Hematopoietic multipotent progenitor cell treated with erythropoietin and hydrocortisone succinate and interleukin-3 and kit ligand, for 6 days (in vitro differentiated cells): ENCODE data around the gene CD48.

ENCODE experiments used
- DNase-seq: peaks from one replicate; pipeline ENCODE4 v3.0.0-alpha.2; 2015

The CD48 gene

DNA sequence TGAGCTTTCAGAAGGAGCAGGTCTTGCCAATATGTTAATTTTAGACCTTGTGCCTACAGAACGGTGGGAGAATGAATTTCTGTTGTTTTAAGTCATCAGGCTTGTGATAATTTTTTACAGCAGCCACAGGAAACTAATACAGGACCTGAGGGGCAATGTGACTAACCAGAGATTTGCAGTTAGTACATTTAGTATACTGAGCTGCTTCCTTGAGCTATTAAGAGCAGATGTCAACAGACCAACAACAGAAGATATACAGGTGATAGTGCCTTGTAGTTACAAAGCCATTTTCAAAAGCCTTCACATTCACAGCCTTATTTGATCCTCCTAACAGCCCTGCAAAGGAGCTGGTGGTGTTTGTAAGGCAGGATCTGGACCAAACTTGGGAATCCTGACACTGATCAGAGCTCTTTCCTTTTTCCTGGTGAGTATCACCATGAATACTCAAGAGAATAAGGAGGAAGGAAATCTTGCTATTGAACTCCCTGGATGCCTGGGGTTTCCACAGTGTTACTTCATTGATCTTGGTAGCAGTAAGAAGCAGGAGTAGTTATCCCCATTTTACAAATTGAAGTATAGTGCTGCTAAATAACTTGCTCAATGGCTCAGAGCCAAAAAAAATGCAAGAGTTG lies 60.1 kb downstream of the CD48 start:
- DNase-seq: no peak

DNA sequence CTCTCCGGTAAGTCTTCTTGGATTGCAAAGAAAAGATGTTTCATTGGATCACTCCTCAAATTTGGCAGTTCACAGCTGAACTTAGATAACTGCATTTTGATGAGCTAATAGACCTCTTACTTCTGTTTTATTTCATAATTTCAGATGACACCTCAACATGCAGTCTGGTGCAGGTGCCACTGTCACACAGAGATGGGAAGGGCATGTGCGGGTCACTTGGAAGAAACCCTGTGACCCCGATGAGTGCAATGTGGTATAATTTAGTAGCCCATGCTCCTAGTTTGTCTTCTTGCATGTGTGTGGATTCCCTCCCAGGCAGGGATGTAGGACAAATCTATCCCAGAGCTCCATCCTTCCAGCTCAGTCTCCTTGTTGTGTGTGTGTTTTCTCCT lies 64.3 kb downstream of the CD48 start:
- DNase-seq: no peak

DNA sequence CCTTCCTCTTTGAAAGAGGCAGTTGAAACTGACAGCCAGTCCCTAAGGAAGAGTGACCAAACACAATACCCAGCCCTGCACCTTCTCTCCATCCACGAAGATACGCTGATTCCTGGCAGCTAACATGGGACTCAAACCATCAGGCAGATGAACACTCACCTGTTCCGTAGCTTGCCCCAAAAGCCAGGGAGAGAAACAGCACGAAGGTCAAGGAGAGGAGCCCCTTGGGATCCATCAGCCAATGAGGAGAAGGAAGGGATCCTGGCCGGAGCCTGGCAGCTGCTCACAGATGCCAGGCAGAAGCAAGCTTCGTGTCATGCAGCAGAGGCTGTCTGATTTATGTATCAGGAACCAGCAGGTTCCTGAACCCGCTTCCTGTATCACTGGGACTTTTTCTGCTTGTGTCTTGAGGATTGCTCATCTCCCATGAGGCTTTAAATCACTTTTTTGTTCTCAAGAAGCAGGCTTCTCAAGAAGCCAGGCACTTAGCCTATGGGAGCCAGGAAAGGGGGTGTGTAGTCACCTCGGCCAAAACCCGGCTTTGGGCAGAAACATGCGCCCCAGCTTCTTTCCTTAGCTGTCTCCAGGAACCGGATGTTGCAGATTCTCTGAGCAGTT lies 64.8 kb downstream of the CD48 start, which contains the start of gene SLAMF1:
Gene SLAMF1, minus strand, starts transcription at position 334 of the 618 bp plus-strand sequence. Its CDS starts 99 bp downstream, at position 235.
- peak; percentile 35 for DNase-seq

DNA sequence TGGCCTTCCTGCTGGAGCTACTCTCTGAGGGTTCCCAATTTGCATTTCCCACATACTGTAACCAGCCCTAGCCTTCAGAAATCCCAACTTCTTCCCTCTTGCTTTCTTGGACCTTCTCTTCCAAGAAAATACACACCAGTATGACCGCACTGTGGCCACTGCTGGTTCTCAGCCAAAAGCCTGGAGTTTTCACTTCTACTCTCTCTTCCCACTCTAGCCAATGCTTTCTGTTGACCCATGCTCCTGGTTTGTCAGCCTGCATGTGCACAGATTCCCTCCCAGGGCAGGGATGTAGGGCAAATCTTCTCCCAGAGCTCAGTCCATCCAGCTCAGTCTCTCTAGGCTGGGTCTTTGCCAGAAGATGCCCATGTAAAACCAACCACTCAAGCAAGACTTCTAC lies 65.4 kb downstream of the CD48 start:
- DNase-seq: no peak

DNA sequence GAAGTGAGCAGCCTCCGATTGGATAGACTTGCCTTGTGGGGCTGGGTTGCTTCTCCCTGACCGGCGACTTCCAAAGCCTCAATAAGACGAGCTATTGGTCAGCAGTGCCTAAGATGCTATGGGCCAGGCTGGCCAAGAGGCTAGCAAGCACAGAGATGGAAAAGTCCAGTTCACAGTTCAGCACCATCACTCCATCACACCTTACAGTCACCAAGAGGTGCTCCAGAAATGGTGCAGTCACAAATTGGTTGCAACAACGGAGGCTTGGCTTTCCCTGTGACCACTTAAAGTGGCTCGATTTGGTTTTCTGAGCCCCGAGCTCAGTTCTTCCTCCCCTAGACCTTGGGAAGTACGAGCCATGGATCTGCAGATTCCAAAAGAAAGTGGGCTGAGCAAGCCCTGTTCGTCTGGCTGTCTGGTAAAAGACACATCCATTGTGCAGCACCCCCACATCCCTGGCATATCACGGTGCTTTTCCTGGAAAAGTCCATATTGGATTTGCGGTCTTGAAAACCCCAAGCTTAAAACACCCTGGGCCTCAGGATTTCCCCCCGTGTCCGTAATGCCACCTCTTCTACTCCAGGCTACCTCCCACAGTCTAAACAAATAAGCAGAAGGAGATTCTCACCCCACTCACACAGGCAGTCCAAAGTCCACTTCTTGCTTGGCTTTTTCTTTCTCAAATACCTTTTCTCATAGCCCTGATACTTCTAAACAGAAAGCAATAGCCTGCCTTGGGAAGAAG lies 66.1 kb downstream of the CD48 start:
- DNase-seq: no peak

DNA sequence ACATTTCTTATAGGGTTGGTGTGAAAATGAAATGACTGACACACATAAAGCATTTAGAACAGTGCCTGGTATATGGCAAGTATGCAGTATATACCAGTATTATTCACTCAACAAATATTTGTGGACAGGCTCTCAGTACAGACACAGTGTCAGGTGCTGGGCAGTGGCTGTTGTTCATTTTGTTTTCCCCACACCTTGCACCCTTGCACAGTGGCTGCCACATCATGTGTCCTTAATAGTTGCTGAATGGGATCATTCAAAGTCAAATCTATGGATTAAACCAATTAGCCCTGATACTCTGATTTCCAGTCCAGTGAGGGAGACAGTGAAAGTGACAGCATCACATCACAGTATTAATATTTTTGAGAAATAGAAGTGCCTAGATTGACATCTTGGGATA lies 67.2 kb downstream of the CD48 start:
- no peak for DNase-seq

DNA sequence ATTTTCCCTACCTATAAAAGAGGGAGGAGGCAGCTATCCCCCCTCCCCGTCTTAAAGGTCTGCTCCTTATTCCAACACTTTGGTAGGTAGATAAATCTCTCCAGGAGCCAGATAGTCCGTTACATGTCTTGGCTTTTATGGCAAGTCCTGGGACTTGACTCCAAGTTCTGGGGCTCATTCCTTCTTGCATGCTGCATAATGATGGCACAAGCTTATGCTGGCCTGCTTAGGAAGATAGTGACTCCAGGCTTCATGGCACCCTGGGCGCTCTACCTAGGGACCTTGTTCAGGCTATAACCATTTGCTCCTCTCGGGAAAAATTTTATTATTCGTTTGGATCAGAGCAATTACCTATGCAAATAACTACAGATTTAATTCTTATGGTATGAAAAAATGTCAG lies 68.5 kb downstream of the CD48 start:
- no peak for DNase-seq

DNA sequence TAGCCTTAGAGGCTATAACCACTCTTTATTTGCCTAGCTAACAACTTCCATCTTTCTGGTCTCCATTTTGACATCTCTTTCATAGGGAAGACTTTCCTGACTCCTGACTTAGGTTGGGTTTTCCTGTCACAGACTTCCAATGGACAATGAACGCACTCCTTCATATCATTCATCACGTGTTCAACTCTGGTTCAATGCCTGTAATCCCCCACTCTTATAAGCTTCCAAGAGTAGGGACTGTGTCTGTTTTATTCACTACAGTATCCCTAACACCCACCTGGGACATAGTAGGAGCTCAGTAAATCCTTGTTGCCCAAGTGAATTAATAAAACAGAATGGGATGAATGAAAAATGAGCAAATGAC lies 69.4 kb downstream of the CD48 start:
- no peak for DNase-seq

DNA sequence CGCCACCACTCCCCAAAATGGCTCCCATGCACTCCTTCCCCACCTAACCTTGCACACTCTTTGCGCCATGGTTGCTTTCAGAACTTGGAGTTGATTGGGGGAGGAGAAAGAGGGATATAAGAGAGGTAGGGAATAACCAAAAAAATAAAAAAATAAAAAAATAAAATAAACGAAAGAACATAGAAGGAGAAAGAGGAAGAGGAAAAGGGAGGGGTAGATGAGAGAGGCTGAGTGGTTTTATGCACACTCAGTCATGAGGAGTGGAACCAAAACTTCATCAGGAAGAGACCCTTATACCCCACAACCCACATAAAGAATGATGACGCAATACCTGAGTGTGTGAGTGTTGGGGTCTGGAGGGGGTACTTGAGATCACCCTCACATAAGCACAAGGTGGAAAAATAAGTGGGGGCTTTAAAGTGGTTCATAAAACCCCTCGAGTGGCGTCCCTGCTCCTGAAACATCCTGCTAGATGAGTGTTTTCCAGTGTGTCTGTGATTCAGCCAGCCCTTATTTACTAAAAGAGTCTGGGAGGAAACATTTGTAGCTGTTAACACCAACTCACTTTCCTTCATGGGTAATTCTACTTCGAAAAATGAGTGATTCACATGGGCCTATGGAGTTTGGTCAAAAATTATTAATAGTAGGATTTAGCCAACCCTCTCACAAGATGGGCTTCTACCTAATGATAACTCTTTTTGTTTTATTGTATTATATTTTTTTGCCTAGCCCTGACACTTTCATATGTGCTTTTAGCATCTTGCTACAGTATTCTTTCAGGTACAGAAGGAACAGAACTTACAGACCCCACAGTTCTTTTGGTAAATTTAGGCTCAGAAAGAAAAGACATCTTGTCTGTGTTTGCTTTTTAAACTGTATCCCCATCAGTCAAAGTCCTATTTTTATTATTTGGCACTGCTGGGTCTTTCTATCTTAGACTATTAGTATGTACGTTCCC lies 70.0 kb downstream of the CD48 start:
- DNase-seq: peak; percentile 42

DNA sequence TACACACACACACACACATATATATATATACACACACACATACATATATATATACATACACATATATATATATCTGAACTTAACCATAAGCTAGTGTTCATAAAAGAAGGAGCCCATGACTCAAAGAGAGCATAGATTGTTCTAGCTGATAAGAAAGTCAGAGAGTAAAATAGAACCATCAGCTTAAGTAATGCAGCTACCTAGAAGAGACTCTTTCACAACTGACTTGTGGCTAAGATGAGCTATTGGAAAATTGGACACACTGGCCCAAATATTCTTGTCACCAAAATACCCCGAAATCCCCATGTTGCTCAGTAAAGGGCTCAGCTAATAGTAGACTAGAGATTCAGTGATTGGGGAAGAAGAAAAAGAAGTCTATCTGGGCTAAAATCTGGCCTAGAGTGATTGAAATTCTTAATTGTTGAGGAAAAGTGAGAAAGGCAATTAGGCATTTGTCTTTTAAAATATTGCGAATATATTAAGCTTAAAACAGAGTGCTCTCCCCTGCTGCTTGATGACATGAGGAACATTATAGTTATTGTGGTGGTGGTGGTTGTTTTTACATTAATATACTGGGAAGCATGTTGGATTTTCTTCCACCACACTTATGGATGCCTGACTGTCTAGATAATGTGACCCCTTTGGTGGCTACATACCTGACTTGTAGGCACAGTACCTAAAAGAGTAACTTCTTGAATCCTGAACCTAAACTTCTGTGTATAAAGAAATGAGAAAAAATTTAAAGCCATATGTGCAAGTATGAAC lies 71.1 kb downstream of the CD48 start:
- DNase-seq: peak; percentile 72

DNA sequence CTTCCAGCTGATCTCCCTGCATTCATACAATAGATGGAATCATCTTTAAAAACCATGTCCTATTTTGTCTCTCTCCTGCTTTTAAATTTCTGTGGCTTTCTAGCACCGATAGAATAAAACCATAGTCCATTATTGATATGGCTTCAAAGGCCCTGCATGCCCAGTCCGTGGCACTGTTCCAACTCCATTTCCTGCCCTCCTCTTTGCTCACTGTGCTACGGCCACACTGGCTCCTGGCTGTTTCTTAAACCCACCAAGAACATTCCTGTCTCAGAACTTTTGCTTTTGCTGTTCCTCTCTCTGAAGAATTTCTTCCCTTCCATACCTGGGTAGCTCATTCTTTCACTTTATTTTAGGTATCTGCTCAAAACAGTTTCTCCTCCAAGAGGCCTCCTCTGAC lies 72.0 kb downstream of the CD48 start:
- DNase-seq: peak; percentile 51

DNA sequence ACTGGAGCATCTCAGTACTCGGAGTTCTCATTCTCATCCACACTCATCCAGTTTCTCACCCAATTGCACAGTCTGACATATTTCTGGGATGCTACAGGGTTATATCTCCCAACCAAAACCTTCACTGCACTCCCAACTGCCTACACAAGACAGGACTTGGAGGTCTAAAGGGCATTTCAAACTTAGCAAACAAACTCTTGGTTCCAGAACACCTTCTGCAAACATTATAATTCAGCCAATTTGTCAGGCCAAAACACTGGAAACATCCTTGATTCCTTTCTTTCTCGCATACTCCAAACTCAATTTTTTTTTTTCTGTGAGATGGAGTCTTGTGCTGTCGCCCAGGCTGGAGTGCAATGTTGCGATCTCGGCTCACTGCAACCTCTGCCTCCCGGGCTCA lies 72.7 kb downstream of the CD48 start:
- DNase-seq: no peak

DNA sequence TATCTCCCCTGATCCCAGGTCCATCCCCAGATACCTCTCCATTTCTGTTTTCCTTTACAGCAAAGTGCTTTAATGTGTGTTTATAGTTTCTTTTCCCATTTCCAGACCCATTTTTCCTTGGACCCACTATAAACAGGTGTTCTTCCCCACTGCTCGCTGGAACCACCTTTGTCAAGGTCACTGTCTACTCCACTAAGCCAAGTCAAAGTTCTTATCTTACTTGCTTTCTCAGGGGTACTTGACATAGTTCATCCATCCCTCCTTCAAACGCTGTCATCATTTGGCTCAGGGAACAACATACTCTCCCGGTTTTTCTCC lies 73.1 kb downstream of the CD48 start:
- no peak for DNase-seq

DNA sequence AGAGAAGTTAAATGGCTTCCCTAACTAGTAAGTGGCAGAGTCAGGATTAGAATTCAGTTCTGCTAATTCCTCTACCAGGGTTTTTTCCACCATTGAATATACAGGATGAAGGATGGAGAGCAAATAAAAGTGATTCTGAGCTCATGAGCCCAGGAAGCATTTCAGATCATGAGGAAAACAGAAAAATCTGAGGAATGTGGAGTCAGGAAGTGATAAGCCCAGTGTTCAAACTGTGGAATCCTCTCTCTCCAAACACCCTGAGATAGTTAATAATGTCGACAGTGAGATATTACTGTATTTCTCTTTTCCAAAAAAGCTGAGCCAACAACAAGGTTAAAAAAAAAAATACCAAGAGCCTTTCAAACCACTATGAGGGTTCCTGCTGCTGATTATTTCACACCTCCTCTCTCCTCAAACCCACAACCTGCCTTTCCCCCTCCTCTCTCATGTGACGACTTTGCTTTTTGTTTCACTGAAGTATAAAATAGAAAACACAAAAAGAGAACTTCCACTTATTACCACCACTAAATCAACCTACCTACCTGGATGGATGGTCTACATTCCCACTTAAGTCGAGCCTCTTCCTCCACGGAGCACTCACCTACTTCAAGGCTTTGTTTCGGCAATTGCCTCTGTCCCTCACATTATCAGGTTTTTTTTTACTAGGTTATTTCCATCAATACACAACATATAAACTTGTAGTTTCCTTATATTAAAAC lies 73.6 kb downstream of the CD48 start:
- no peak for DNase-seq

DNA sequence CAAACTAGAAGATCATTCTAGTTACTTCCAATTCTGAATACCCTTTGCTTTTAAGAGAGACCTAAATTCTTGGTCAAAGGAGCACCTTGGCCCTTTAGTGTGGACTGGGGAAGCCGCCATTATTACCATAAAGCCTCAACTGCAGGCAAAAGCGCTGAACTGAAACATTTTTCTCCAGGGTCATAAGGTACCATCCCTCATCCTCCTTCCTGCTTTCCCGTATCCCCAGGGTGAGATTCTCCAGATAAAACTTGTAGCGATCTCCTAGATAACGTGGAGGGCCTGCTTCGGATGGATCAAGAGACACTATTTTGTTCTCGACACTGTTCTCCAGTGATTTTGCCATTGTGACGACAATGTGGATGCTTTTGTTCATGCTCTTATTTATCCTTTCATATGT lies 74.6 kb downstream of the CD48 start:
- DNase-seq: no peak

DNA sequence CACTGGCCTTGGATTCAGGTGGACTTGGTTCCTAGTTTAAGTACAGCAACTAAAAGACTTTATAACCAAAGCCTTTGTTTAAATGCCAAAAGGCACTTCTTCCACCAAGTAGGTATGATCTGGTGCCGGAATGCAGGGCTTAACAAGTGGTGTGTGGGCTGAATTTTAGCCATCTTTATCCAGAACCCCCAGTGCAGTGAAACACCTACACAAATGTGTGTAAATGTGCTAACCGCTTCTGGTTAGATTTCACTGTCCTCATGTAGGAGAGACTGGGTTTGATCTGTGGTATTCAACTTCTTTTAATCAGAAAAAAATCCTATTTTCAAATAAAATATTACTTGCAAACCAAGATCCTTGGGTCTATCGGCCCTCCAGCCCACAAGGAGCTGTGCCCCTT lies 75.1 kb downstream of the CD48 start:
- DNase-seq: no peak

DNA sequence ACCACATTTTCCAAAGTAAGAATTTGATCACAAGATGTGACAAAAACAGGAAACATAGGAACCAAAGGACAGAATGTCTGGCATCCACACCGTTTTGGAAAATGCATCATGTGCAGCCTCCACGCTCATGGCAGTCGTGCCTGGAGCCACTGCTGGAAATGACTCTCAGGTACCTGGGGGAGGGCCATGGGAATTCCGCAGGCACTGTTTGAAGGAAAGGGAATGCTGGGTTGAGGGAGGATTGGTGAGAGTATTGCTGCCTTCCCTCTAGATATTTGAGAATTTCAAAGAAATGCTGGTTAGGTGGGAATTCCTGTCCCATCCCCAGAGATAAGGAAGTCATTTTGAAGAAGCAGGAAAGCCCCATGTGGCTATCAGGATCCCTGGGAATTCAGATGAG lies 75.5 kb downstream of the CD48 start:
- no peak for DNase-seq

DNA sequence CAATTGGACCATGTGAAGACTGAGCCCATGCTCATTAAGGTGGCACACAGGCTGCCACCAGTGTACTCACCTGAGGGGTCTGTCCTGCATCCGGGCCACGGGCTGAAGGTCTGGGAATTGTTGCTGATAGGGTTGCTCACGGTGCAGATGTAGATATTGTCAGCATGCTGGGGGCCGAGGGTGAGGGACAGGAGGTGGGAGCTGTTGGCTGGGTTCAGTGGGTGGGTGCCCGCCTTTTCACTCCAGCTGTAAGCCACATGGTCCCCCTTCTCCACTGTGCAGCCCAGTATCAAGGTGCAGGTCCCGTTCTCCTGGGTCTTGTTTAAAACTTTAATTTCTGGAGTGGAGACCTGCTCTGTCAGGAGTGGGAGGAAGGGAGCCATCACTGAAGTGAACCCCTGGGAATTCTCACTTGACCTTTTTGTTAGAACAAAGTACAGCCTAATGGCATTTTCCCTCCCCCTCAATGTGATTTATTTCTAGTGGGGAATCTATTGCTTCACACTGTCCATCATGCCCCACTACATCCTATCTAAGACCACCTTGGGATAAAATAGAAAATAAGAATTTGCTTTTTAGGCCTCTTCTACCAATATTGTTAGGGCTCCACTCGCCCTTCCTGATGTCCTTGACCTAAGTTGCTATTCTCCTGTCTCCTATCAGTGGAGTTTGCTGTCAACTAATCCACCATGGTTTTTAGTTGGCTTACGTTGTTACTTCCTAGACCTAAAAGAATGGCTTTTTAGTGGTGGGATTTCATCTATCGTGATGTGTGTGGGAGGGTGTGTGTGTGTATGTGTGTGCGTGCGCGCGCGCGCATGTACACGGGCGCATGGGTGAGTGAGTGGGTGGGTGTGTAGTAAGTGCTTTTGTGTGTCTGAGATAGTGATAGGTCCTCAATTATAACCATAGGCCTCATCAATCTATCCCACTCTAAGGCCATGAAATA lies 76.8 kb downstream of the CD48 start:
- DNase-seq: no peak

DNA sequence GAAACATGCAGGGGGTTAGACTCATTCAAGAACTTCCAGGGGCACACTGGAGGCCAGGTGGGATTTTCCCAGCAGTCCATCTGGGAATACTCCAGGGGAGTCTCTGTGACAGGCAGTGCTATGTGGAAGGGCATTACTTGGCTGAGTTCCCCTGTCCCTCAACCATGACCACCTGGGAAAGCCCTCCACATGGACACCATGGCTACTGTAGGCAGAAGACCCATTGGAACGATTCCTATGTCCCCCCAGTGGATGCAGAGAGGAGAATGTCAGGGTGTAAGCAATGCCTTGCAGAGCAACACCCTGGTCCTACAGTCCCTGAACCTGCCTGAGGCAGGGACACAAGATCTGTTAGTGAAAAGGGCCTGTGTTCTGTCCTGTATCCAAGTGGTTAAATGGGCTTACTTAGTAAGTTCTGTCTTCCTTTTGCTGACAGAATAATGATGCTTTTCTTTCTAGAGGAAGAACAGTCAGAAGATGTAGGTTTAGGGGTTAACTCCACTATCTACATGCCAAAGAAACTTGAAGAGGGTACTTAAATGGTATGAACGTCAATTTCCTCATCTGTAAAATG lies 78.2 kb downstream of the CD48 start:
- no peak for DNase-seq

DNA sequence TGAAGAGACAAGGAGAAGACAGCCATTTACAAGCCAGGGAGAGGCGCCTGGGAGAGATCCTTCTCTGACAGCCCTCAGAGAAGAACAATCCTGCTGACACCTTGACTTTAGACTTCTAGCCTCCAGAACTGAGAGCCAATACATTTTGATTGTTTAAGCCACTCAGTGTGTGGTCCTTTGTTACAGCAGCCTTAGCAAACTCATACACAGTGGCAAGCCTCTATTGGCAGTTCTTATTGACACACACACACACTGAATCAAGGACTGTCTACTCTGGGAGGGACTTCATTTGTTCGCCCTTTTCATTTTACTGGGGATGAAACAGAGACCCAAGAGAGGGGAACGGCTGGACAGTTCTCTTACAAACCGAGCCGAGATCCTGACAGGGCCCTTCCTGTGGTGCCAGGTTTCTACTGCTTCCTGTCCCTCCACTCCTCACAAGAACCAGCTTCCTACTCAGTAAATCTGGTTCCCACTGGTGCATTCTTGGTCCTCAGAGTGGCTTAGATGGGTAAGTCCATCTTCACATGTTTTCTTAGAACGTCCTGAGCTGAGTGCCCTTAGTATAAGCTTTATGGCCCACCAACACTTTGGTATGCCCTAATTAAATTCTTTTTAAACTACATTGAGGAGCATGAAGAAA lies 79.5 kb downstream of the CD48 start:
- no peak for DNase-seq
